HepG2 (cell line): ENCODE results near the gene ESYT1. TPM values are rescaled to one million over a fixed set of nuclear protein-coding genes. Genes with fewer than 3 reads are reported as not detected.

Source experiments
- ASH2L ChIP-seq: fragments of 300-600, 200-600 bp; sonication (generic); IDR thresholded peaks from 2 replicates; pipeline ENCODE4 v1.7.0; 2017; ENCODE audit warnings: low read depth, mild to moderate bottlenecking, moderate library complexity, mixed read lengths, low read length; ENCODE audit not compliant: insufficient read length
- DPF2 ChIP-seq: sonication (generic); formaldehyde crosslinking; IDR thresholded peaks from 2 replicates; pipeline ENCODE4 v1.4.0; 2020; ENCODE audit warnings: mild to moderate bottlenecking, low read depth, missing genetic modification reagents, borderline replicate concordance
- FOXC1 ChIP-seq: sonication (generic); formaldehyde crosslinking; IDR thresholded peaks from 2 replicates; pipeline ENCODE4 v1.8.0; 2022; ENCODE audit warnings: mild to moderate bottlenecking, missing genetic modification reagents, borderline replicate concordance
- GLI4 ChIP-seq: sonication (generic); formaldehyde crosslinking; IDR thresholded peaks from 2 replicates; pipeline ENCODE4 v1.5.1; 2020; ENCODE audit warnings: missing genetic modification reagents, mild to moderate bottlenecking, moderate library complexity, borderline replicate concordance
- GPN1 ChIP-seq: sonication (generic); formaldehyde crosslinking; IDR thresholded peaks from 2 replicates; pipeline ENCODE4 v1.5.1; 2020; ENCODE audit warnings: missing genetic modification reagents, borderline replicate concordance
- HCFC1 ChIP-seq: fragments of 150-350 bp; IDR thresholded peaks from 2 replicates; pipeline ENCODE4 v1.6.1; 2014; ENCODE audit warnings: low read depth, low read length
- HHEX ChIP-seq: IDR thresholded peaks from 2 replicates; pipeline ENCODE4 v1.6.1; 2016; ENCODE audit warnings: control low read depth
- IKZF5 ChIP-seq: IDR thresholded peaks from 2 replicates; pipeline ENCODE4 v1.6.1; 2018; ENCODE audit warnings: missing genetic modification reagents, mild to moderate bottlenecking, missing compliant biosample characterization
- MED13 ChIP-seq: sonication (generic); formaldehyde crosslinking; IDR thresholded peaks from 2 replicates; pipeline ENCODE4 v1.5.0; 2020; ENCODE audit warnings: missing genetic modification reagents
- PBX2 ChIP-seq: IDR thresholded peaks from 2 replicates; pipeline ENCODE4 v1.6.1; 2016; ENCODE audit warnings: control low read depth
- SRSF9 ChIP-seq: fragments of 200-400 bp; formaldehyde crosslinking; IDR thresholded peaks from 2 replicates; pipeline ENCODE4 v1.6.1; 2018; ENCODE audit warnings: borderline replicate concordance, mild to moderate bottlenecking, low read depth, low read length; ENCODE audit not compliant: insufficient read depth, poor library complexity, severe bottlenecking
- YEATS4 ChIP-seq: sonication (generic); formaldehyde crosslinking; IDR thresholded peaks from 2 replicates; pipeline ENCODE4 v1.4.0; 2020; ENCODE audit warnings: missing genetic modification reagents, borderline replicate concordance
- ZBED4 ChIP-seq: sonication (generic); formaldehyde crosslinking; IDR thresholded peaks from 2 replicates; pipeline ENCODE4 v1.4.0; 2020; ENCODE audit warnings: missing genetic modification reagents, borderline replicate concordance
- ZNF121 ChIP-seq: sonication (generic); formaldehyde crosslinking; IDR thresholded peaks from 2 replicates; pipeline ENCODE4 v1.5.0; 2020; ENCODE audit warnings: mild to moderate bottlenecking, missing genetic modification reagents
- ZNF446 ChIP-seq: sonication (generic); formaldehyde crosslinking; IDR thresholded peaks from 2 replicates; pipeline ENCODE4 v1.5.0; 2020; ENCODE audit warnings: mild to moderate bottlenecking, missing genetic modification reagents
- ZNF614 ChIP-seq: IDR thresholded peaks from 2 replicates; pipeline ENCODE4 v1.6.1; 2018; ENCODE audit warnings: missing biosample characterization, missing genetic modification reagents, inconsistent platforms, borderline replicate concordance
- ZNF616 ChIP-seq: sonication (generic); formaldehyde crosslinking; IDR thresholded peaks from 2 replicates; pipeline ENCODE4 v1.5.0; 2020; ENCODE audit warnings: low read depth, mild to moderate bottlenecking, missing genetic modification reagents
- ZNF766 ChIP-seq: sonication (generic); formaldehyde crosslinking; IDR thresholded peaks from 2 replicates; pipeline ENCODE4 v1.5.0; 2020; ENCODE audit warnings: missing genetic modification reagents, borderline replicate concordance
- ZNF792 ChIP-seq: IDR thresholded peaks from 2 replicates; pipeline ENCODE4 v1.6.1; 2016
- ZNF839 ChIP-seq: sonication (generic); formaldehyde crosslinking; IDR thresholded peaks from 2 replicates; pipeline ENCODE4 v1.4.0; 2020; ENCODE audit warnings: missing genetic modification reagents, mild to moderate bottlenecking, borderline replicate concordance
- polyA plus RNA-seq, 8 experiments: library from polyadenylated mRNA; depleted of rRNA in 3 of 8; stranded (reverse) in 7 of 8; unstranded in 1 of 8; fragments of >200 nt; fragmentation: Illumina TruSeq in 4 of 8; extraction: Trizol in 4 of 8; gene quantifications; 2 replicates each; pipeline versions ENCODE4 v1.2.1 to v1.2.3, GENCODE V29; 2011 to 2016; ENCODE audit warnings: low read depth in 4 of 8, missing spikeins in 1 of 8, mixed read lengths in 1 of 8; ENCODE audit not compliant: insufficient read depth in 1 of 8
- total RNA-seq, 5 experiments: library from RNA; depleted of rRNA; stranded (reverse); fragments of >200 nt; fragmentation: Illumina TruSeq; extraction: Trizol; gene quantifications; 2 replicates each; pipeline ENCODE4 v1.2.3, GENCODE V29; 2016; ENCODE audit warnings: low read depth in 1 of 5

Gene ESYT1
- total and polyA plus RNA-seq, 2 of the 13 experiments (the other 11 are each of a cell fraction or from before 2014, with no cell fraction given): 66.9 to 71.0 TPM

GRCh38 chr12:56127485-56127887, 581 bp upstream of the ESYT1 start (continued):
- TF ChIP-seq IKZF5 (CRISPR knock-in tag) (no peak), FOXC1 (no peak), ZNF839 (CRISPR knock-in tag) (no peak), PBX2 (no peak), YEATS4 (CRISPR knock-in tag) (no peak), ZNF121 (CRISPR knock-in tag) (no peak), MED13 (CRISPR knock-in tag) (no peak), DPF2 (no peak), GLI4 (CRISPR knock-in tag) (no peak), ZNF446 (no peak), SRSF9 (no peak), ZNF766 (0 out of 2 replicates have a peak, but pooled peaks have one; percentile 9), ZNF616 (CRISPR knock-in tag) (no peak), ASH2L (peak; percentile 18), GPN1 (CRISPR knock-in tag) (no peak), HHEX (CRISPR knock-in tag) (no peak), ZNF614 (CRISPR knock-in tag) (no peak), ZBED4 (CRISPR knock-in tag) (no peak), HCFC1 (no peak), ZNF792 (CRISPR knock-in tag) (no peak)
